Activated T-cell treated with anti-CD3 and anti-CD28 coated beads, Interleukin-2, amount 50 U/mL, for 72 hours (primary cell): ENCODE measurements around the gene NAP1L4. TPM values are rescaled to one million over a fixed set of nuclear protein-coding genes. Genes with fewer than 3 reads are reported as not detected.
"Not testable (repeated sequence)": the region's sequence is repeated elsewhere in the genome, so short reads cannot be mapped to it uniquely, and the experiment has no call there.

Experiments
- ATAC-seq, 2 donors: fragments of 150-1000 bp; cut with Tn5 transposase; replicated peaks in 1 of 2; 2 replicates each; pipeline ENCODE4 v1.10.0; 2021; ENCODE audit warnings: moderate library complexity in 2 of 2, mild to moderate bottlenecking in 1 of 2
- DNase-seq, 2 donors: peaks; one replicate each; pipeline ENCODE4 v3.0.0; 2021 to 2022; ENCODE audit warnings: mixed read lengths in 1 of 2
- H3K27ac Mint-ChIP-seq: one replicate; pipeline ENCODE4 v1.8.0; 2022; ENCODE audit warnings: mild to moderate bottlenecking, moderate library complexity, mixed read lengths
- H3K27me3 Mint-ChIP-seq: one replicate; pipeline ENCODE4 v1.8.0; 2022; ENCODE audit warnings: low read depth, mixed read lengths
- H3K36me3 Mint-ChIP-seq, 2 donors: one replicate each; pipeline ENCODE4 v1.8.0; 2022; ENCODE audit warnings: mixed read lengths in 2 of 2, mild to moderate bottlenecking in 1 of 2; ENCODE audit not compliant: insufficient read depth in 2 of 2
- H3K4me1 Mint-ChIP-seq: one replicate; pipeline ENCODE4 v1.8.0; 2022; ENCODE audit warnings: low read depth, mixed read lengths
- H3K4me3 Mint-ChIP-seq, 2 donors: one replicate each; pipeline ENCODE4 v1.8.0; 2022; ENCODE audit warnings: mild to moderate bottlenecking in 2 of 2, mixed read lengths in 2 of 2, moderate library complexity in 2 of 2
- H3K9me3 Mint-ChIP-seq, 2 donors: one replicate each; pipeline ENCODE4 v1.8.0; 2022; ENCODE audit warnings: mixed read lengths in 2 of 2
- total RNA-seq, 2 donors: library from RNA; stranded (reverse); gene quantifications; one replicate each; pipeline ENCODE4 v1.2.3, GENCODE V29; 2022

The NAP1L4 gene
- total RNA-seq, 2 donors from 2014 or later: 421 to 504 TPM

GRCh38 chr11:2940921-2941821 lies 51.0 kb downstream of the NAP1L4 start:
- Mint-ChIP-seq H3K4me1 (peaks cover 28% of the 10 kb centered on the region), H3K9me3 (peaks cover 12 to 22% of the 10 kb centered on the region in 2 donors), H3K36me3 (peaks cover 26 to 36% of the 10 kb centered on the region in 2 donors), H3K27me3 (no peaks in the 10 kb centered on the region), H3K27ac (peak overlapping the region; percentile 68), H3K4me3 (no peak overlapping the region)
- DNase-seq (peak in 1 of 2 donors; percentile 25), ATAC-seq (peak; percentile 16 to 19)

DNA sequence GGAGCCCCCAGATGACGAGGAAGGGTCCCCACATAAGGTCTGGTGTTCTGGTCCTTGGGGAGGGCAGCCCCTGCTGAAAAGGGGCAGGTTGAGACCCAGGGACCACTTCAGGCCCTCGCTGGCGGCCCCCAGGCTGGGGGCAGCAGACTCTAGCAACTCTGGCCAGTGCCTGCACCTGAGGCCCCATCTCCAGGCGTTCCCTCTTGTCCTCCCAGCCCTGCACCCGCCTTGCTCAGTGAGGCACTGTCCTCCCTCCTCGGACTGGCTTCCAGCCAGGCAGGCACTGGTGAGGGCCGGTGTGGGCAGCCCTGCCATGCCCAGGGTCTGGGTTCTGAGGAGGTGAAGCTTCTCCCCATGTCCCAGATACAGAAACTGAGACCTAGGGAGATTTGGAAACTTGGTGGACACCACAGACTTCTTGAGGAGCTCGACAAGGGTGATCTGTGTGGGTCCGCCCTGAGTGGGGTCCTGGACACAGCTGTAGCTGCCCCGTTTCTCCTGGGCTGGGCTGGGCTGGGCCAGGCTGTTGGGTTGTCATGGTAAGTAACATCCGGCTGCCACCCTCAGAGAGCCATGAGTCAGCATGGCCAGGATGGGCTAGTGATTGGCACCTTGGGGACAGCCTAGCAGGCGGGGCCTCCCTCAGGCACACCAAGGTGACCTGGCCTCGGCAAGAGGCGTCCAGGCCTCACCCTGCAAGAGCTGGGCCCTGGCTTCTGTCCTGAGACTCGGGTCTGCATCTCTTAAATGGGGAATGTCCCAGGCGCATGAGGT lies 51.8 kb downstream of the NAP1L4 start:
- peaks cover 12 to 22% of the 10 kb centered on the region in 2 donors for H3K9me3 Mint-ChIP-seq
- DNase-seq: peak; percentile 55 to 60
- H3K27me3 Mint-ChIP-seq: no peaks in the 10 kb centered on the region
- peak overlapping the region; percentile 77 for H3K27ac Mint-ChIP-seq
- no peak overlapping the region for H3K4me3 Mint-ChIP-seq
- ATAC-seq: peak; percentile 58 to 66
- peaks cover 20% of the 10 kb centered on the region for H3K4me1 Mint-ChIP-seq
- H3K36me3 Mint-ChIP-seq: peaks cover 26 to 30% of the 10 kb centered on the region in 2 donors

GRCh38 chr11:2938458-2939418 lies 53.4 kb downstream of the NAP1L4 start:
- Mint-ChIP-seq H3K9me3 (peaks cover 12 to 22% of the 10 kb centered on the region in 2 donors), H3K36me3 (peaks cover 25 to 26% of the 10 kb centered on the region in 2 donors), H3K4me1 (peaks cover 12% of the 10 kb centered on the region), H3K4me3 (peak overlapping the region in 1 of 2 donors; percentile 4), H3K27ac (peak overlapping the region; percentile 77)
- ATAC-seq, H3K27me3 Mint-ChIP-seq, DNase-seq: not testable (repeated sequence)

- not testable (repeated sequence) for ATAC-seq, DNase-seq, H3K27me3 Mint-ChIP-seq, H3K4me3 Mint-ChIP-seq
- peak overlapping the region; percentile 77 for H3K27ac Mint-ChIP-seq
- H3K9me3 Mint-ChIP-seq: peaks cover 12 to 22% of the 10 kb centered on the region in 2 donors
- H3K36me3 Mint-ChIP-seq: peaks cover 25 to 26% of the 10 kb centered on the region in 2 donors
- peaks cover 12% of the 10 kb centered on the region for H3K4me1 Mint-ChIP-seq
These were observed 54.3 kb downstream of the NAP1L4 start for GRCh38 chr11:2937641-2938457.

DNA sequence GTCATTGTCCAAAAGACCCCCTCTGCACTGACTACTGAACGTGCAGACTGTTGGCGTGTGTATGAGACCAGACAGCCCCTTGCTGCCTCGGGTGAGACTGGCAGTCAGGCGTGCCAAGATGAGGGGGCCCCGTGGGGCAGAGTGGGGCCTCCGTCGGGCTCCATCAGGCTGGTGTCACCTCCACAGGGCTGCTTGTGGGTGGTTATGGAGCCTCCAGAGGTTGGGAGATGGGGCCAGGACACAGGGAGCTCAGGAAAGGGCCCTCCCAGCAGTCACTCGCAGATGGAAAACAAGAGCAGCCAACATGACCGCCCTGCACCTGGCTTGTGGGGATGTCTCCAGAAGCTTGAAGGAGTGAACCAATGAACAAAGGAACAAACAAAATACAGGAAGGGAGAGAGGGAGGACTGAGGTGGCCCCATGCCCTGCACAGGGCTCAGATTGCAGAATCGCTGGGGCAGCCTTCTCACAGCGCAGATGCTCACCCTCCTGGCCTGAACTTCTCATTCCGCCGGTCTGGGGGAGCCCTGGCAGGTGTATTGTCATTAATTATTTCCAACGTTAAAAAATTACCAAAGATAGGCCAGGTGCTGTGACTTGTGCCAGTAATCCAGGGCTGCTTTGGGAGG lies 57.4 kb downstream of the NAP1L4 start:
- Mint-ChIP-seq H3K4me1 (peaks cover 32% of the 10 kb centered on the region), H3K27ac (no peak overlapping the region), H3K4me3 (no peak overlapping the region), H3K36me3 (peaks cover 23 to 24% of the 10 kb centered on the region in 2 donors), H3K9me3 (peaks cover 12 to 20% of the 10 kb centered on the region in 2 donors), H3K27me3 (no peaks in the 10 kb centered on the region)
- ATAC-seq (no peak), DNase-seq (no peak)

DNA sequence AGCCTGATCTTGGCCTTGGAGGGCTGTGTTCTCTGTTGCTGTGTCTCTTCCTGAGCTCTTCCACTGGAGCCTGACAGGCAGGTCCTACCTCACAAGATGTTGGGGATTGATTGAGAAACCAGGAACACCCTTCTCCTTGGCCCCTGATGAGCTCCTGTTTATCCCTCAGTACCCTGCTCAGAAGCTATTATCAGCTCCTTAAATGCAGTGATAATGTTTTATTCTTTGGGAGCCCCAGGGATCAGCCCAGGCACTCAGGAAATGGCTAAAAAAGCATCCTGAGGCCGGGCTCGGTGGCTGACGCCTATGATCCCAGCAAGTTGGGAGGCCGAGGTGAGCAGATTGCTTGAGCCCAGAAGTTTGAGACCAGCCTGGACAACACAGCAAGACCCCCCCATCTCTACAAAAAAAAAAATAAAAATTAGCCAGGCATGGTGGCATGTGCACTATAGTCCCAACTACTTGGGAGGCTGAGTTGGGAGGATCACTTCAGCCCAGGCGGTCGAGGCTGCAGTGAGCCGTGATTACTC lies 58.0 kb downstream of the NAP1L4 start:
- peaks cover 9 to 18% of the 10 kb centered on the region in 2 donors for H3K9me3 Mint-ChIP-seq
- ATAC-seq: no peak
- peaks cover 33% of the 10 kb centered on the region for H3K4me1 Mint-ChIP-seq
- H3K27me3 Mint-ChIP-seq: no peaks in the 10 kb centered on the region
- H3K4me3 Mint-ChIP-seq: no peak overlapping the region
- peaks cover 18 to 19% of the 10 kb centered on the region in 2 donors for H3K36me3 Mint-ChIP-seq
- peak overlapping the region; percentile 35 for H3K27ac Mint-ChIP-seq
- DNase-seq: no peak

GRCh38 chr11:2933375-2934020 lies 58.6 kb downstream of the NAP1L4 start:
- Mint-ChIP-seq H3K4me1 (peaks cover 33% of the 10 kb centered on the region), H3K27me3 (no peaks in the 10 kb centered on the region), H3K4me3 (no peak overlapping the region), H3K27ac (no peak overlapping the region), H3K9me3 (peaks cover 6 to 13% of the 10 kb centered on the region in 2 donors), H3K36me3 (peaks cover 12 to 13% of the 10 kb centered on the region in 2 donors)
- ATAC-seq (peak; percentile 49 to 53), DNase-seq (peak; percentile 73 to 78)

- H3K4me1 Mint-ChIP-seq: peaks cover 39% of the 10 kb centered on the region
- no peak overlapping the region for H3K27ac Mint-ChIP-seq
- DNase-seq: peak; percentile 30 to 54
- peaks cover 2 to 7% of the 10 kb centered on the region in 2 donors for H3K9me3 Mint-ChIP-seq
- ATAC-seq: peak; percentile 3 to 5
- H3K27me3 Mint-ChIP-seq: peaks cover 6% of the 10 kb centered on the region
- no peak overlapping the region for H3K4me3 Mint-ChIP-seq
- H3K36me3 Mint-ChIP-seq: peaks cover 6 to 7% of the 10 kb centered on the region in 2 donors
These were observed 59.3 kb downstream of the NAP1L4 start for GRCh38 chr11:2932850-2933251.

- H3K27ac Mint-ChIP-seq: no peak overlapping the region
- H3K4me3 Mint-ChIP-seq: no peak overlapping the region
- peaks cover 46% of the 10 kb centered on the region for H3K4me1 Mint-ChIP-seq
- peaks cover 0 to 2% of the 10 kb centered on the region in 2 donors for H3K36me3 Mint-ChIP-seq
- peaks cover 14% of the 10 kb centered on the region for H3K27me3 Mint-ChIP-seq
- DNase-seq (no peak), ATAC-seq (no peak)
- peaks cover 0 to 1% of the 10 kb centered on the region in 2 donors for H3K9me3 Mint-ChIP-seq
These were observed 60.1 kb downstream of the NAP1L4 start for GRCh38 chr11:2931771-2932738.

- Mint-ChIP-seq H3K27me3 (peaks cover 17% of the 10 kb centered on the region), H3K4me3 (no peak overlapping the region), H3K27ac (no peak overlapping the region), H3K36me3 (no peaks in the 10 kb centered on the region), H3K9me3 (no peaks in the 10 kb centered on the region), H3K4me1 (peaks cover 48% of the 10 kb centered on the region)
- DNase-seq (no peak), ATAC-seq (no peak)
These were observed 60.7 kb downstream of the NAP1L4 start for GRCh38 chr11:2931420-2931746.
